ENCODE data around the gene PROX1. TPM values are rescaled to one million over a fixed set of nuclear protein-coding genes. Genes with fewer than 3 reads are reported as not detected.

The PROX1 gene
- total RNA-seq, 1 donor from 2014 or later, result 0.32 TPM

GRCh38 chr1:214028095-214028494, 40.3 kb downstream of the PROX1 start:
- Histone ChIP-seq H3K4me1 (no peaks in the 10 kb centered on the region), H3K27ac (no peak overlapping the region), H3K27me3 (no peaks in the 10 kb centered on the region), H3K36me3 (no peaks in the 10 kb centered on the region), H3K9me3 (no peaks in the 10 kb centered on the region), H3K4me3 (no peak overlapping the region)
- no peak for TF ChIP-seq CTCF (IDR thresholded peaks at IDR 0.05)
- intact Hi-C loops (cut with DNase I), result no loop called here
- no peak for DNase-seq (ENCODE audit: low spot score in 2 of 2)

- intact Hi-C loops (cut with DNase I), result no loop called here
- no peaks in the 10 kb centered on the region for H3K27me3 ChIP-seq
These were observed 41.1 kb downstream of the PROX1 start for GRCh38 chr1:214028649-214029406.

GRCh38 chr1:214029796-214030195, 42.0 kb downstream of the PROX1 start:
- Histone ChIP-seq H3K9me3 (no peaks in the 10 kb centered on the region), H3K27me3 (no peaks in the 10 kb centered on the region), H3K36me3 (no peaks in the 10 kb centered on the region), H3K4me1 (no peaks in the 10 kb centered on the region), H3K4me3 (no peak overlapping the region), H3K27ac (no peak overlapping the region)
- no peak for TF ChIP-seq CTCF (IDR thresholded peaks at IDR 0.05)
- intact Hi-C loops (cut with DNase I), result no loop called here
- DNase-seq (ENCODE audit: low spot score in 2 of 2), result no peak

More at GRCh38 chr1:214028649-214029406, 41.1 kb downstream of the PROX1 start:
- no peaks in the 10 kb centered on the region for H3K4me1 ChIP-seq
- no peak for DNase-seq (ENCODE audit: low spot score in 2 of 2)
- no peak overlapping the region for H3K27ac ChIP-seq
- H3K4me3 ChIP-seq, result no peak overlapping the region
- H3K36me3 ChIP-seq, result no peaks in the 10 kb centered on the region
- TF ChIP-seq CTCF (IDR thresholded peaks at IDR 0.05), result no peak
- H3K9me3 ChIP-seq, result no peaks in the 10 kb centered on the region

GRCh38 chr1:214031267-214031650, 43.5 kb downstream of the PROX1 start:
- intact Hi-C loops (cut with DNase I), result no loop called here
- TF ChIP-seq CTCF (IDR thresholded peaks at IDR 0.05), result no peak
- no peaks in the 10 kb centered on the region for H3K27me3 ChIP-seq
- H3K4me1 ChIP-seq, result no peaks in the 10 kb centered on the region
- H3K36me3 ChIP-seq, result no peaks in the 10 kb centered on the region
- H3K27ac ChIP-seq, result no peak overlapping the region
- H3K4me3 ChIP-seq, result no peak overlapping the region
- no peaks in the 10 kb centered on the region for H3K9me3 ChIP-seq
- no peak for DNase-seq (ENCODE audit: low spot score in 2 of 2)

- no peaks in the 10 kb centered on the region for H3K27me3 ChIP-seq
- no peak for DNase-seq (ENCODE audit: low spot score in 2 of 2)
- H3K4me1 ChIP-seq, result no peaks in the 10 kb centered on the region
- H3K4me3 ChIP-seq, result no peak overlapping the region
- no peaks in the 10 kb centered on the region for H3K36me3 ChIP-seq
- no peak for TF ChIP-seq CTCF (IDR thresholded peaks at IDR 0.05)
- H3K27ac ChIP-seq, result no peak overlapping the region
- H3K9me3 ChIP-seq, result no peaks in the 10 kb centered on the region
- intact Hi-C loops (cut with DNase I), result no loop called here
These were observed 49.7 kb downstream of the PROX1 start for GRCh38 chr1:214037468-214037867.

Data from ascending aorta (tissue), 2 donors.